Effector CD4-positive, alpha-beta T cell (primary cell): ENCODE measurements around the gene ERP44.
A peak's percentile ranks its signal among the peaks of the same experiment; 100 is the strongest.
"Not testable (repeated sequence)": the region's sequence is repeated elsewhere in the genome, so short reads cannot be mapped to it uniquely, and the experiment has no call there.

ENCODE experiments used
- DNase-seq: peaks from one replicate; pipeline ENCODE4 v3.0.0-alpha.2; 2020

The ERP44 gene

GRCh38 chr9:100099722-100100042 lies 882 bp upstream of the ERP44 start:
- DNase-seq = peak; percentile 3

DNA sequence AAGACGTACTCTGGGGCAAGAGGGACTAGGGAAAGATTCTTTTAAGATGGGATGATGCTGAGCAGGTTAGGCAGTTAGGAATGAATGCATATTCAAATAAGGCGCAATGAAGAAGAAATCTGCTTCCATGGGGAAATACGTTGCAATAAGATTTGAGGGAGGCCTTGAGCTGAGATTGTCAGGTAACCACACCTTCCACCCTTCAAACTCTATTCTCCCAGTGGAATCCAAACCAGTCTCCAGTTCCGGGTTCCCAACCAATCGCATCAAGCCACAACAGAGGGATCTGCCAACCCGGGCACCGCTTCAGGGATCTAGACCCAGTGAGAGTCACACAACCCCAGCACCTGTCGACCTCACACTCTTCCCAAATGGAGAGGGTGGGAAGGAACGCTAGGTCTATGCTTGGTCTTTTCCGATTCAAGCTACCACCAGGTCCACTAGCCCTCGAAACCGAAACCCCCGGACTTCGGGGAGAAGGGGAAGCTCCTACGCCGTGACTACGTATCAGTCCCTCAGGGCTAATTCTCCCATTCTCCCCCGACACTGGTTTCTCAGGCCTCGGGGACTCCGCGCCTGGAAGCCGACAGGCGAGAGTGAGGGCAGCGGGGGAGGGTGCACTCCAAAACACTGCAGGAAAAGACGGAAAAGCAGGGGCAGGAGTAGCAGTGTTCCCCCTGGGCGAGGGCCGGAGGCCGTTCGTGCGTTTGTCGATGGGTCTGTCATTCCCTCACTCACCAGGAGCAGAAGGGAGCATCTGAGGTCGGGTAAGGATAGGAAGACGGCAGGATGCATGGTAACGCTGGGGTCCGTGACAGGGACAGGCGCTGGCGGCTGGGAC lies 534 bp downstream of the ERP44 start:
- DNase-seq = peak; percentile 14

- DNase-seq = no peak
Observed at GRCh38 chr9:100096378-100096916, 2.4 kb downstream of the ERP44 start.

- DNase-seq = not testable (repeated sequence)
Observed at GRCh38 chr9:100094411-100094810, 4.4 kb downstream of the ERP44 start.

DNA sequence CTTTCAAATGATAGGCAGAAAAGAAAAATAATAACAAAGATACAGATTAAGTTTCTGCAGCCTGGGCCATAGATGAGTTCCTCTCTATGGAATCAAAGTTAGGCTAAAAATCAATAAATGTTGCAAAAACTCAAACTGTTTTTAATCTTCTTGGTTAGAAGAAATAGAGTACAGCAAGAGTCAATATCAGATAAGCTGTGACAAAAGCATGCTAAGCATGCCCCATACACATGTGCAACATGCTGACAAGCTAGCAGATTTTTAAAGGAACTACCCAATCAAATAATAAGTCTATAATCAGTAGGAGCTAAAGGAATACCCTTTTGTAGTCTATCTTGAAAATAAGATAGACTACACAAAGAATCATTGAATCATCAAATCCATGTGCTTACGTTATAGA lies 6.7 kb downstream of the ERP44 start:
- DNase-seq = no peak

DNA sequence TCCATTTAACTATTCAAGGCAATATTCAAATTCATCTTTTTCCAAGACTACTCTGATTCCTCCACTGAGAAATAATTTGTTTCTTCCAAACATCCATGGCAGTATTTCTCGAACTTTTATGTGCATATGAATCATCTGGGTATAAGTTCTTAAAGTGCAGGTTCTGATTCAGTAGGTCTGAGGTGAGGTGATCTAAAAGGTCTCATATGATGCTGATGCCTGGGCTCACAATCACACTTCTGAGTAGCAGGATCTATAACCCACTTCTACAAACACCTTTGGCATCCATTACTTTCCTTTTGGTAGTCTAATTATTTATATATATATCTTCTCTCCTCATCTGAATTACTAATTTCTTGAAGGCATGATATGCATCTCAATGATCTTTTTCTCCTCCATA lies 7.2 kb downstream of the ERP44 start:
- no peak for DNase-seq

DNA sequence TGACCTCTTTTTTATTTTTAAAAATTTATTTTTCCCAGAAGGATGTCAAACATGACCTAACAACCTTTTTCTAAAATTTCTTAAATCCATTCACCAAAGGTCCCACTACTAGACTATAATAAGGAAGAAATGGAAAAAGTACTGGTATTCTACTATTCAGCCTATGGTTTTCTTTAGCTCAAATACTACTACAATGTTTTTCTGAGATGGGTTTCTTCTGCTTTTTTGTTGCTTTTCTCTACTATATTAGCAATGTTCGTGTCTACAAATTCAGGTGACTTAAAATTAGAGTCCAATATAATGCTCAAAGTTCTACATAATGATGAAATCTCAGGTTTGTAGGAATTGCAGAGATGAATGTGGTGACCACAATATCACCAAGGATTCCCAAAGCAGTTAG lies 7.9 kb downstream of the ERP44 start:
- no peak for DNase-seq

DNA sequence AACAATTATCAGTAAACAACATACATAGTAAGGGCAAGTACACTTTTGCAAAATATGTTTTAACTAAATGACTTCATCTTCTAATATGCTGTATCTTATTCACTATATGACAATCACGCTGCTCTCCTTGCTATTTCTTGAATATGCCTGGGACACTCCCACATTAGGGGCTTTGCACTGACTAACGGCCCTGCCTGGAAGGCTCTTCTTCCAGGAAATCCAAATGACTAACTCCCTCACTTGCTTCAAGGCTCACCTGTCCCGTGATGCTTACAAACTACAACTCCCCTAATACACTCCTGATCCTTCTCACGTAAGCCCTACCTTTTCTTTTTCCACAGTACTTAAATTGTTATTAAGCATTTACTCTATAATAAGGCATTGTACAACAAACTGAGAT lies 10.6 kb downstream of the ERP44 start:
- DNase-seq = no peak

- DNase-seq = no peak
Observed at GRCh38 chr9:100087218-100087617, 11.6 kb downstream of the ERP44 start.

GRCh38 chr9:100086097-100086635 lies 12.6 kb downstream of the ERP44 start:
- no peak for DNase-seq

GRCh38 chr9:100084734-100085133 lies 14.1 kb downstream of the ERP44 start:
- no peak for DNase-seq

DNA sequence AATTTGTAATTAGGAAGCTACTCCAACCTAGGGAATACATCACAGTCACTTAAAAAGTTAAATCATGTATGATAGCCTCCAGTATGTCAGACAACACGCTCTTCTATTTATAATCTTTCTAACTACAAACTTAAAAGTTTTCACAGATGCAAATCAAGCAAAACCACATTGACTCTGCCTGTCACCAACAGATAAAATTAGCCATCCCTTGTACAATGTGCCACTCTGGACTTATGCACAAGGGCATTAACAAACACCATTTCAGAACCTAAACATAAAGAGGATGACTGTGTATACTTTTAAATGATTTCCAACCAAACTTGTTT lies 14.7 kb downstream of the ERP44 start:
- DNase-seq = no peak

GRCh38 chr9:100083448-100084127 lies 15.2 kb downstream of the ERP44 start:
- DNase-seq = no peak

GRCh38 chr9:100082782-100083181 lies 16.0 kb downstream of the ERP44 start:
- no peak for DNase-seq

- DNase-seq = not testable (repeated sequence)
Observed at GRCh38 chr9:100076256-100076655, 22.5 kb downstream of the ERP44 start.

DNA sequence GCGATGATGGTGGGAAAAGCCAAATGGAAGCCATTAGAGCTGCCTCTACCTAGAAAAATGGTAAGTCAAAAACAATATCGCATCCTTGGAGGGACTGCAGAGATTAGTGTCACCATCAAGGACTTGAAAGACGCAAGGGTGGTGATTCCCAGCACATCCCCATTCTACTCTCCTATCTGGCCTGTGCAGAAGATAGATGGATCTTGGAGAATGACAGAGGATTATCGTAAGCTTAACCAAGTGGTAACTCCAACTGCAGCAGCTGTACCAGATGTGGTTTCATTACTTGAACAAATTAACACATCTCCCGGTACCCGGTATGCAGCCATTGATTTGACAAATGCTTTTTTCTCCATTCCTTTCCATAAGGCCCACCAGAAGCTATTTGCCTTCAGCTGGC lies 23.8 kb downstream of the ERP44 start:
- no peak for DNase-seq

GRCh38 chr9:100074093-100074492 lies 24.7 kb downstream of the ERP44 start:
- no peak for DNase-seq

DNA sequence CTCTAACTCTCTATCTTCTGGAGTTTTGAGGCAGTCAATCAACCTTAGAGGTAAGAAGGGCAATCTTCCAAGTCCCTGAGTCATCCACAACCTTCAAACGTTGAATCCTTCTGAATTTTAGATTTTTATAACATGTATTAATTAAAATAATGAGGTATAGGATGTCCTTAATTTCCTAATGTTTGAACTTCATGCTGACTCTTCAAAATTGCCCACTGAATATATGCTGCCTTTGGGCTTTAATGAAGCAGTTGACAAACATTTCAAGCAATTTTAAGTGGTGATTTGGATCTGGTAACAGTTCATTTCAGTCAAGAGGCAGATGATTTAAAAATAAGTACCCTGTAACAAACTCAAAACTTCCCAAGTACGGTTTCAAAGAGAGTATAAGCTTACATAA lies 26.0 kb downstream of the ERP44 start:
- DNase-seq = no peak

GRCh38 chr9:100071271-100071670 lies 27.5 kb downstream of the ERP44 start:
- DNase-seq = no peak

GRCh38 chr9:100070104-100071041 lies 28.4 kb downstream of the ERP44 start:
- no peak for DNase-seq

DNA sequence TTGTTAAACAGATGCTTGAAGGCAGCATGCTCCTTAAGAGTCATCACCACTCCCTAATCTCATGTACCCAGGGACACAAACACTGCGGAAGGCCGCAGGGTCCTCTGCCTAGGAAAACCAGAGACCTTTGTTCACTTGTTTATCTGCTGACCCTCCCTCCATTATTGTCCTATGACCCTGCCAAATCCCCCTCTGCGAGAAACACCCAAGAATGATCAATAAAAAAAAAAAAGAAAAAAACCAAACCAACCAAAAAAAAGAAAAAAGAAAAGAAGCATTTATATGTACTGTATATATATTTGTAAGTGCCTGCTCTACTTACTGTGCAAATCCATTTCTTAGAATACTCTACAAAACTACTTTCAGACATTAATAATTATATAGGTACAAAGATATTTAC lies 29.7 kb downstream of the ERP44 start:
- DNase-seq = not testable (repeated sequence)

- not testable (repeated sequence) for DNase-seq
Observed at GRCh38 chr9:100067990-100068389, 30.8 kb downstream of the ERP44 start.

GRCh38 chr9:100066539-100066938 lies 32.3 kb downstream of the ERP44 start:
- no peak for DNase-seq
